LHCN-M2 (cell line): ENCODE data around the gene NMUR1. TPM values are rescaled to one million over a fixed set of nuclear protein-coding genes. Genes with fewer than 3 reads are reported as not detected.

Source experiments
- DNase-seq: peaks from one replicate; pipeline ENCODE4 v3.0.0-alpha.2; 2012; ENCODE audit warnings: low read depth
- total RNA-seq: library from RNA; depleted of rRNA; stranded (reverse); fragments of >200 nt; gene quantifications from 2 replicates; pipeline ENCODE4 v1.2.3, GENCODE V29; 2014

Gene NMUR1
- total RNA-seq, 1 experiment from 2014 or later = not detected

DNA sequence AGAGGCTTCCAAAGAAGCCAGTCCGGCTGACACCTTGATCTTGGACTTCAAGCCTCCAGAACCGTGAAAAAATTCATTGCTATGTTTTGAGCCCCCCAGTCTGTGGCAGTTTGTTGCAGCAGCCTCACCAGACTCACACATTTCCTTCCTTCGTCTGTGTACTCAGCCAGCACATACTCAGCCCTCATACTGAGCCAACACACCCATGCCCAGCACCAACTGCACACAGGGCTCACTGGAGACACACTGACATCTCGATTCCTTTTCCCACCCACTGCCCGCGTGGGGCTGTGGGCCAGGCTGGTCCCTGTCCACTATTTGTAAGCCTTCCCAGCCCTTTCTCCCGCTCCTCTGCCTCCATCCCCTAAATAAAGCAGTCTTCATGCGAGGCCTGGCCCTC is 24.1 kb upstream of the NMUR1 start:
- DNase-seq = no peak

DNA sequence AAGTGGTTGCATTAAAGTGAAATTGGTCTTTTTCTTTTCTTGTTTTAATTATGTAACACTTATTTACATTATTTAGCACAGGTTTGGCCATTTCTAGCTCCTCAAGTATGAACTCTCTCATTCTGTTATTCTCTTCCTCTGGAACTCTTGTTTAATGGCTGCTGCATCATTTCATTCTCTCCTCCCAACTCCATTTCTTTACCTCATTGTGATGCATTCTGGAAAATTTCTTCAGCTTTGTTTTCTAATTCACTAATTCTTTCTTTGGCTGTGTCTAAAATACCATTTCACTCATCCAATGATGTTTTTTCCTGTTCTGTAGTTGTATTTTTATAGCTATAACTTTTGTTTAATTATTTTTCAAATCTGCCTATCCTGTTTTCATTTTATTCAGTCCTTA is 22.5 kb upstream of the NMUR1 start:
- DNase-seq = no peak

DNA sequence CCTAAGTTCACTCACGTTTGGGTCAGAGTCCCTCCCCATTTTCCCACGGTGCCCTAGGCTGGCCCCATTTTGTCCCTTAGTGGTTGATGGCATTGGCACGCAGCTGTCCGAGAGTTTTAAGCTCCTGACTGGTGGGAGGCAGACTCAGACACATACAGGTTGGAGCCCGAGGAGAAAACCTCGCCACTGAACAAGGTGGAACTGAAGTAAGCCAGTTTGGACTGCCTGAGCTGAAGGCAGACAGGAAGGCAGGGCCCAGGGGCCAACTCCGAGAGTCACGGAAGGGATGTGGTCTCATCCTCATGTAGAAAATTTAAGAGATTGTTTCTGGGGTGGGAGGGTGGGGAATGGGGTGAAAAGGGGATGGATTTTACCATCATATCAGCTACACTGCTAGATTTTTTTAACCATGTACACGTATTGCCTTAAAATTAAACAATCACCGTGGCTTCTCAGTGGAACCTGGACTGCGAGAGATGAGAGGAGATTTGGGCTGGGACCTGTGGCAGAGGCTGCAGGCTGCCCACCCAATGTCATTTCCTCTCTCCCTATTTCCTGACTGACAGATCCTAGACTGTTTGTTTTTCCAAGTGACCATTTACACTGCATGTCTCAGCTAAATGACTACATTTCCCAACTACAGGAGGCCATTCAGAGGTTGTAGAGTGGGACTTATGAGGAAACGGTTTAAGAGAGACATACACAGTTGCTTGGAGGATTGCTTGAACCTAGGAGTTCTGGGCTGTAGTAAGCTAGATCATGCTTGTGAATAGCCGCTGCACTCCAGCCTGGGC is 19.4 kb upstream of the NMUR1 start:
- no peak for DNase-seq

DNA sequence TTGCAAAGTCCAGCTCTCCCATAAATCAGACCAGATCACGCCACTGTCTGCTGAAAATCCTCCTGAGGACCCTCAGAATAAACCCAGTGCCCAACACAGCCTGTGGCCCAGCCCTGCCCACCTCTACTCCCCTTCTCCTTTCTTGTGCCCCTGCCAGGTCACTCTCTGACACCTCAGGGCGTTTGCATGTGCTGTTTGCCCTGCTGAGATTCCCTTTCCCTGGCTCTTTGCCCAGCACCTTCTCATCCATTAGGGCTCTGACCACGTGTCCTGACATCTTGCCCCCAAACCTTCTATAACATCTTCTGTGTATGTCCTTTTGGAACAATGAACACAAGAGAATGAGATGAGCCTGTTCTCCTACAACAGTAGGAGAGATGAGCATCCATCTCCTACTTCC is 18.5 kb upstream of the NMUR1 start:
- DNase-seq = no peak

DNA sequence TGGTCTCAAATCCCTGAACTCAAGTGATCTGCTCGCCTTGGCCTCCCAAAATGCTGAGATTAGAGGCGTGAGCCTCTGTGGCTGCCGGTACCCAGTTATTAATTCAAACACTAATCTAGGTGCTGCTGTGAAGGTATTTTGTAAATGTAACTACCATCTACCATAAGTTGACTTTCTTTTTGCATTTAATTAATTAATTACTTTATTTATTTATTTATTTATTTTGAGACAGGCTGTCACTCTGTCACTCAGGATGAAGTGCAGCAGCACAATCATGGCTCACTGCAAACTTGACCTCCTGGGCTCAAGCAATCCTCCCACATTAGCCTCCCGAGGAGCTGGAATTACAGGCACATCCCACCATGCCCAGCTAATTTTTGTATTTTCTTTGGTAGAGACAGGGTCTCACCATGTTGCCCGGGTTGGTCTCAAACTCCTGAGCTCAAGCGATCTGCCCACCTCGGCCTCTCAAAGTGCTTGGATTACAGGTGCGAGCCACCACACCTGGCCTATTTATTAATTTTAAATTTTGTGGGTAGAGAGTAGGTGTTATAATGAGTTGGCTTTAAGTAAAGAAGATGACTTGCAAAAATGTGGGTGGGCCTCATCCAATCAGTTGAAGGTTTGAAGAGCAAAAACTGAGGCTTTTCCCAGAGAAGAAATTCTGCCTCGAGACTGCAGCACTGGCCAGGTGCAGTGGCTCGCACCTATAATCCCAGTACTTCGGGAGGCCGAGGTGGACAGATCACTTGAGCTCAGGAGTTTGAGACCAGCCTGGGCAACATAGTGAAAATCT is 17.3 kb upstream of the NMUR1 start:
- DNase-seq = no peak

DNA sequence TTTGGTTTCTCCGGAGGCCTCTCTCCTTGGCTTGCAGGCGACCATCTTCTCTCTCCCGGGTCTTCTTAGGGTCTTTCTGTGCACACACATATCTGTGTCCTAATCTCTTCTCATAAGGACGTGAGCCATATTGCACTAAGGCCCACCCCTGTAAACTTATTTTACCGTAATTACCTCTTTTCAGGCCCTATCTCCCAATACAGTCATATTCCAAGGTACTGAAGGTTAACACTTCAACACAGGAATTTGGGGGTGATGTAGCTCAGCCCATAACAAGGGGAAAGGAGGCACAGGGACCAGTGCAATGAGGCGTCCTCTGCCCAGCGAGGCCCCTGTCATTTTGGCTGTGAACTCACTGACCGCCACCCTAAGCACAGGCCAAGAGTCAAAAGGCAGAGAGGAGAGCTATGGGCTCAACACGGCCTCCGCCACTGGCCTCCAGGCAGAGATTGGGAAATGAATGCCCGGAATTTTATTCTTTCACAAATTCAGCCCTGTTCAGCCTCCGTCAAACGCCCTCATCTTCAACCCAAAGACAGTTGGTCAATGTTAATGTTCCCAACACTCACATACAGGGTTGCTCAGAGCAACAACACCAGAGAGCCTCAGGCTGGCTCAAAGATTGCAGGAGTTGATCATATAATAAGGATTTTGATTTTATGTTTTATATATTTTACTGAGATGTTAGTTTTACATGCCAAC is 15.9 kb upstream of the NMUR1 start:
- DNase-seq = no peak

DNA sequence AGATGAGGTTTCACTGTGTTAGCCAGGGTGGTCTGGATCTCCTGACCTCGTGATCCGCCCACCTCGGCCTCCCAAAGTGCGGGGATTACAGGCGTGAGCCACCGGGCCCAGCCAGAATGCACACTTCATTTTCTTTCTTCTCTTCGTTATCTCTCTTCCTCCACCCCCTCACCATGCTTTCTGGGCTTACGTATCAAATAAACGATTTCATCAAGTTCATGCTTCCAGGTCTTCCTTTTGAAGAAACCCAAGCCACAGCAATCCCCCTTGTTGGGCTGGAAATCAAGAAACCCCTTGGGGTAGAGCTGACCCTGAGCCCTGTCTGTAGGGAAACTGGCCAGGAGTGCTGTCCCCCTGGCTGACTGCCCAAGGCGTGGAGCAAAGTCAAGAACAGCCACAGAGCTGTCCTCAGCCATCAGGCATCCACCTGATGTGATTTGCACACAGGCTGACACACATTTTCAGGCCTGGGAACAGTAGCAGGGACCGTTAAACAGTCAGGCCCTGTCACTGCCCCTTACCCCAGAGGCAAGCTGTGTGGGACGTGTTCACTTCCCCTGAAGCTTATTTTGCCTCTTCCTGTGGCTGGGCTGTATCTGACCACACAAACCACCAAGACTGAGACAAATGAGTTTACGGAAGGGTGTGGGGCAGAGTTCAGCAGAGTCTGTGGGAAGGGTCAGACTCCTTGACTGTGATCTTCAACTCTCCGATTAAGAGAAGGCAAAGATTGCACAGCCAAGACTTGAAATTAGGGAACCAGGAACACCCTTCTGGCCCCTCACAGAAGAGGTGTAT is 15.1 kb upstream of the NMUR1 start:
- peak; percentile 72 for DNase-seq

DNA sequence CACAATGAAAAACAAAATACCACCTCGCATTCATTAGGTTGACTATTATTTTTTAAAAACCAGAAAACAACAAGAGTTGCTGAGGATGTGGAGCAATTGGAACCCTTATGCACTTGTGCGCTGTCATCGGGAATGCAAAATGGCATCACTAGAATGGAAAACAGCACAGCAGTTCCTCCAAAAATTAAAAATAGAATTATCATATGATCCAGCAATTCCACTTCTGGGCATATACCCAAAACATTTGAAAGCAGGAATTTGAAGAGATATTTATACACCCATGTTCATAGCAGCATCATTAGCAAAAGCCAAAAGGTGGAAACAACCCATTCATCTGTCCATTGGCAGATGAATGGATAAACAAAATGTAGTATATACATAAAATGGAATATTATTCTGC is 11.9 kb upstream of the NMUR1 start:
- peak; percentile 18 for DNase-seq

DNA sequence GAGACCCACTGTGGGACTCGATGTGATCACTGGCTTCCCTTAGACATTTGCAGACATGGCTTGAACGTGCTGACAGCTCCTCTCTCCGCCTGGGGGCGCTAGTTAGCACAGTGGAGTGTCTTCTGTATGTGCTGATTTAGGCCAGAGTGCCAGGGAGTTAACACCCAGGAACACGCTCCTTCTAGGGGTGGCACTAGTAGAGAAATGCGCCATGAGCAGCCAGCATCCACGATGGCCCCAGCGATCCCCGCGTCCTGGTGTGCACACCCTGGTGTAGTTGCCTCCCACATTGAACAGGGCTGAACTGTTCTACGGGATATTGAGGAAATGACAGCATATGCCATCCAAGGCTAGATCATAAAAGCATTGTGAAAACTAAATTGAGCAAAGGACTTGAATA is 11.4 kb upstream of the NMUR1 start:
- no peak for DNase-seq

DNA sequence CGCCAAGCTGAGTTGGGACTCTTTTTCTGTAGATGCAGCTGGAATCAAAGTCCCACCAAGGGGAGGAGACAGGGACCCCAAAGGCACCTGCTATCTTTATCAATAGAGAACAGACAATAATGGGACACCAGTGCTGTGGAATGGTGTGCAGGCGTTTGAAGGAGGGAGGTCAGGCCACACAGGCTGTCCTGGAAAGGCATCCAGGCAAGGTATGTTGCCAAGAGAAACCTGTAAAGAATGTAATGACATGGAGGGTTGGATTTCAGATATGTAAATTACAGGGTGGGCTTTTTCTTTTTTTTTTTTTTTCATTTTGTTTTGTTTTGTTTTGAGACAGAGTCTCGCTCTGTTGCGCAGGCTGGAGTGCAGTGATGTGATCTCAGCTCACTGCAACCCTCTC is 9.7 kb upstream of the NMUR1 start:
- no peak for DNase-seq

DNA sequence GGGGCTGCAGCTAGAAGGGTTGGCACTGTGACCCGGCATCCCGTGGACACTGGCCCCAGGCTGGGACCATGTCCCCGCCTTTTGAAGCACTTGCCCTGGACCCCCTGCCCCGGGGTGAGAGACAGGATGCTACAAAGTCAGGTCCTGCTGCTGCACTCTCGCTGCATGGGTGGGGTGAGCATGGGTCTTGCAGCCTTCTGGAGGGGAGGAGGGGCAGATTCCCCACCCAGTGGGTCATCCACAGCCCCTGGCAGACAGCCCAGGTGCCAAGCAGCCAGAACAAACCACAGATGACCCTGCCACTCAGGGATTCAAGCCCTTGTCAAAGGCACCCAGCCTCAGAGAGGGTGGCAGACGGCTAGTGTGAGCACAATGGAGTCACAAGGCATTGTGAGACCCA is 5.7 kb upstream of the NMUR1 start:
- DNase-seq = no peak

DNA sequence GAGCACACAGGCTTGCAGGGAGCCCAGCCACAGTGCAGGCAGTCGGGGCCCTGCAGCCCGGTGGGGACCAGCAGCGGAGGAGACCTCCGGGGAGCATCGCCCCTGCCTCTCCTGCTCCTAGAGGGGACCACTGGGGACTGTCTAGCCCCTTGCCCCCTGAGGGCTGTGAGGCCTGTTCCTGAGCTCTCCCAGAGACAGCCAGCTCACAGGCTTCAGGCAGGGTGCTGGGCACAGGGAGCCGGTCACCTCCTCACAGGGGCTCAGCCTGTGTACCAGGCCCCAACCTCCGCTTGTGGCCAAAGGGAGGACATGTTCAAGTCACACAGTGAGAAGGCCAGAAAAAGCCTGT is 3.5 kb upstream of the NMUR1 start:
- DNase-seq = no peak

DNA sequence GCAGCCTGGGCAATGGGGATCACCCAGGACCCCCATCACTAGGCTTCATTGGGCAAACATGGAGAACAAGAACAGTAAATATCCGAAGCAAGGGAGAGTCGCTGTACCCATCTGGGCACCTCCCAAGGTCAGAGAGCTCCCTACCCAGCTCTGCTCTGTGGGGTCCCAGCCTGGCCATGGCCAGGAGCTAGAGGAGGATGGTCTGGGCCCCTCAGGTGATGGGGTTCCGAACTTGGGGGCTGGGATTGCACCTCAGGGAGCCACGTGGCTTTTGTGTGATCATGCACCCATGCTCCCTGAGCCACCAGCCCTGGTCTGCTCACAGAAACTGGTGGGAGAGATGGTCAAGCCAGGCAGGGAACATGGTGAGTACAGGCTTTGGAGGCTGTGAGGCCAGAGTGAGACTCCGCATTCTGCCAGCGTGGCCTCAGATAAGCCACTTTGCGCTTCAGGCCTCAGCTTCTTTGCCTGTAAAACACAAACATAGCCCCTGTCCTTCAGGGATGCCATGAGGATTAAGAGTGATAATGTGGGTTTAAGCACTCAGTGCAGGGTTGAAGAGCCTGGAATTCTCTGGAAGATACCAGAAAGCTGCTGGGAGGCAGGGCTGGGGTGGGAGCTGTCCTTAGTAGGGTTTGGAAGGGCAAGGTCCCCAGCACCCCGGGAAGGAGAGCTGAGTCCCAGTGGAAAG is 3.0 kb upstream of the NMUR1 start:
- no peak for DNase-seq

DNA sequence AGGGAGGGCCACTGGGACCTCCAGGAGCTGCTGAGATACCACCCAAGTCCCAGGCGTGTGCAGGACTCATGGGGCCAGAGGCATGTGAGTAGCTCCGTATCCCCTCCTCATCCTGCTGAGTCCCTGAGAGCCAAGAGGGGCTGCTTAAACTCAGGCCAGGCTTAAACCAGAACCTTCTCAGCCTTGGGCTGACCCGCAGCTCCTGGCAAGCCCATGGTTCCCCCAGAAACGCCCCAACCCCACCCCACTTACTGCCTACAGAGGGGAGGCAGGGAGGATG is 2.5 kb upstream of the NMUR1 start:
- DNase-seq = no peak

DNA sequence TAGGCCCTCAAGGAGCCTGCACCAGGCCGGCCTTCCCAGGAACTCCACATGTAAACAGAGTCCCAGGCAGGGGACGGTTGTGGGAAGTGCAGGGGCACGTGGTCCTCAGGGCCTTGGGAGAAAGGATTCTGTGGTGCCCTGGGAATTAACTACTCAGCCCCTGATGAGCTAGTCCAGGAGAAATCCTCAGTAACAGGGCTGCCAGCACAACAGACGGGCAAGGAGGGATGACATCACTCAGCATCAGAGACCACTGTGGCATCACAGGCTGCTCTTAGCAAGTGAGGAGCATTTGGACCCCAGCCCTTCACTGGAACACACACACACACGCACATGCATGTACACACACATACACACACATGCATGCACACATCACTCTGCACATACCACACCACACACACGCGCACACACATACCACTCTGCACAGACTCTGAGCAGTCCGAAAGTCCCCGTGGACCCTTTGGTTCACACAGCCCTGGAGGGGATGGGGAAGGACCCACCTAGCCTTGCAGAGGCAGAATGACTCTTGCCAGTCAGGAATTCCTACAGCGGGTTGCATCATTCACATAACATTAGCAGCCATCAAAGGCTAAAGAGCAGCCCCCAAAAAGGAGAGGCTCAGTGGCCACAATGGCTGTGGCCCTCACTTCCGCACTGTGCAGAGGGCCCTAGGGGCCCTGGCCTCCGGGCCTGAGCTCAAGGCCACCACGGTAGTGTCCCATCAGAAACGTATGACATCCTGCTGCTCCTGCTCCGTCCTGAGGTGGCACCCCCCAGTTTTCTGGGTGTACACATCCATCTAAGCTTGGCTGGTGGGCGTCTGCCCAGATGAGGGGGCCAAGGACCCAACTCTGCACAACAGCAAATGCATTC is 1.9 kb upstream of the NMUR1 start:
- no peak for DNase-seq

DNA sequence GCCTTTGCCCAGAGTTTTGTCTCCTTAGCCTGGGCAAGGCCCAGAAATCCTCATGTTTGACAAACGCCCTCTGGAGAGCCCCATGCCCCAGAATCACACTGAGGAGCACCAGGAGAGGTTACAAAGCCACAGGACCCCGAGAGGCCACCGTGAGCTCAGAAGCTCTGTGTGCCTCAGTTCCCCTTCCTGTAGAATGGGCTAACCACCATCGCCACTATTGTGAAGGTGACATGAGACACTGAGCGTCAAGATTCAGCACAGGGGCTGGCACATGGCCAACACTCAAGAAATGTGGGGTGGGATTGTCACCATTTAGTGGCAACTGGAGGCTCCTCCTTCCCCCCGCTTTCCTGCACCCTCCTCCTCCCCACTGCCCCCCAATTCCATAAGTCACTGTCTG is 1.2 kb upstream of the NMUR1 start:
- DNase-seq = no peak

DNA sequence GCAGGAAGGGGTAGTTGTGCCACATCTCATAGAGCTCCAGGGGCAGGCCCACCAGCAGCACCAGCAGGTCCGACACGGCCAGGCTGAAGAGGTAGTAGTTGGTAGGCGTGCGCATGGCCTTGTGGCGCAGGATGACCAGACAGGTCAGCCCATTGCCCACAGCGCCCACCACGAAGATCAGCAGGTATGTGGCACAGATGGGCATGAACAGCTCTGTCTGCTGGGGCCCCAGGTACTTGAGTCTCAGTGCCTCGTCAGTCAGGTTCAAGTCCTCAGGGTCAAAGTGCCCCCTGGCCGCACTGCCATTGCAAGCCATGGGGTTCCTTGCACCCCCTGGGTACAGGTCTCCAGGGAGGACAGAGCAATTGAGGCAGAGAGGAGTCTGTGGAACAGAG is 1.6 kb downstream of the NMUR1 start:
- no peak for DNase-seq

DNA sequence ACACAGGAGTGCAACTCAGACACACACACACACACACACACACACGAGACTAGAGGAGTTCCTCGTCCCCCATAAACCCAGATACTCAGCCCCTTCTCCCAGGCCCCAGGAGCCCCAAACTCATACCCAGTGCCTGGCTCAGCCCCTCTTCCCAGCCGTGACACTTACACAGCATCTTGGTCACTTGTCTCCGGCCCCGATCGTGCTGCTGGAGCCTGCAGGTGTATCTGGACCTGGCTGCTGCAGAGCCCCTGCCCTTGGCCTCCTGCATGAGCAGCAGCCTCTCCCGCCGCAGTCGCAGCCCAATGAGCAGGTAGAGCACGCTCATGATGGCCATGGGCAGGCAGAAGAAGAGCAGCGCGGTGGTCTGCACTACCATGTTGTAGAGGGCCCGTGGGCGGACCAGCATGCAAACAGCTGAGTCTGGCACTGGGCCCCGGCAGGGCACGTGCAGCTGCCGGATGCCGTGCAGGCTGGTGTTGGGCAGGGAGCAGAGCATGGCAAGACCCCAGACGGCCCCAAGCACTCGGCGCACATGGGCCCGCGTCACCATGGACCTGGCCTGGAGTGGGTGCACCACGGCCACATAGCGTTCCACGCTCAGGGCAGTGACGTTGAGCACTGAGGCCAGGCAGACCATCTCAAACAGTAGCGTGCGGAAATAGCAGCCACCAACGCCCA is 2.1 kb downstream of the NMUR1 start:
- no peak for DNase-seq

DNA sequence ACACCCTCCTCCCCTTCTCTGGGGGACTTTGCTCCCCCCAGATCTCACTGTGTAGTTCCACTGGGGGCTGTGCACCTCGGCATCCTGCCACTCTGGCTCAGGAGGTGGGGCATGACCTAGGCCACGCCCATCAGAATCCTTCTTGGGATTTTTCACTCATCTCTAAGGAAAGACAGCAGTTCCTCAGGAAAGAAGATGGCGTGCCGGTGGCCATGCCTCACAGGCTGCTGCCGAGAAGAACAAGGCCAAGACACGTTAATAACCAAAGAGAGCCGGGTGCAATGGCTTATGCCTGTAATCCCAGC is 3.2 kb downstream of the NMUR1 start:
- no peak for DNase-seq
